Activated T-cell treated with anti-CD3 and anti-CD28 coated beads for 1 hour (primary cell): Measurements from ENCODE around the gene TANK.
"Not testable (repeated sequence)": the region's sequence is repeated elsewhere in the genome, so short reads cannot be mapped to it uniquely, and the experiment has no call there.

Experiments used
- DNase-seq: peaks from one replicate; pipeline ENCODE4 v3.0.0-alpha.2; 2020; ENCODE audit warnings: low read depth

Gene TANK

DNA sequence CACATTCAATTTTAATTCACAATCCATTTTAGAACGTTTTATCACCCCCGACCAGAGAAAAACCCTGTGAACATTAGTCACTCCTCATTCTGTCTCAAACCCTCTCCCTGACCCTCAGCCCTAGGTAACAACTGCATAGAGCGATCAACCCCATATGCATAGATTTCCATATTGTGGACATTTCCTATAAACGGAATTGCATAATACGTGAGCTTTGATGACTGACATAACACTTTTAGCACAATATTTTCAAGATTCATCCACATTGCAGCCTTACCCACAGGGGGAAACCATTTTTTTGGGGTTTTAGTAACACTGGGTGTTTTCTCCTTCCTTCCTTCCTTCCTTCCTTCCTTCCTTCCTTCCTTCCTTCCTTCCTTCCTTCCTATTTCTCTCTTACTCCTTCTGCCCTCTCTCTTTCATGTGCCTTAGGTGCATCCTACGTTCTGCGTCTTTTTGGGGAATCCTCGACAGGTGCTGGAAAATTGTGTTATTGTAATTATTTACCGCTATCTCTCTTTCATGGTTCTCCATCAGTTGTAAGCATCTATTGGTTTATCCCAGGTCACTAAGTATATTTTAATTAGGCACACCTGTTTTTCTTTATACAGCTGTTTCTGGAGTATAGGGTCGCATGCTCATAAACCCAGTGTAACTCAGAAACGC, 118.5 kb downstream of the TANK start:
- peak; percentile 11 for DNase-seq

GRCh38 chr2:161279230-161279815, 119.1 kb downstream of the TANK start:
- DNase-seq: not testable (repeated sequence)

DNA sequence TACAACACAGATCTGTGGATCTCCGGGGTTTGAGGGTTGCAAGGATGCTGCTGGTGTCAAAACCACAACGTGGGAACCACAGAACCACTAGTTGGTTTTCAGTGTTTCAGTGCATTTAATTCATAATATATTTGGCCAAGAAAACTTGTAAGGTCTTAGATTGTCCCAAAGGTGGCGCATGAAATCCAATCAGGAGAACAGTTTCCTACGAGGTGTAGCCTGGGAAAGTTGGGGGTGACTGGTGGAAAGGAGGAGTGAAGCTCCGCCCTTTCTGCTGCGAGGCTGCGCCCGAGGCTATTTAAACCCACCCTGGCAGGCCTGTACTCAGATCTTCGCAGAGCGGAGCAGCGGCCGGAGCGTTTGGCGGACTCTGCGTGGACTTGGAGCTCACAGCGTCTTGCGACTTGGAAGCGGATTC, 120.7 kb downstream of the TANK start:
- DNase-seq: peak; percentile 35

DNA sequence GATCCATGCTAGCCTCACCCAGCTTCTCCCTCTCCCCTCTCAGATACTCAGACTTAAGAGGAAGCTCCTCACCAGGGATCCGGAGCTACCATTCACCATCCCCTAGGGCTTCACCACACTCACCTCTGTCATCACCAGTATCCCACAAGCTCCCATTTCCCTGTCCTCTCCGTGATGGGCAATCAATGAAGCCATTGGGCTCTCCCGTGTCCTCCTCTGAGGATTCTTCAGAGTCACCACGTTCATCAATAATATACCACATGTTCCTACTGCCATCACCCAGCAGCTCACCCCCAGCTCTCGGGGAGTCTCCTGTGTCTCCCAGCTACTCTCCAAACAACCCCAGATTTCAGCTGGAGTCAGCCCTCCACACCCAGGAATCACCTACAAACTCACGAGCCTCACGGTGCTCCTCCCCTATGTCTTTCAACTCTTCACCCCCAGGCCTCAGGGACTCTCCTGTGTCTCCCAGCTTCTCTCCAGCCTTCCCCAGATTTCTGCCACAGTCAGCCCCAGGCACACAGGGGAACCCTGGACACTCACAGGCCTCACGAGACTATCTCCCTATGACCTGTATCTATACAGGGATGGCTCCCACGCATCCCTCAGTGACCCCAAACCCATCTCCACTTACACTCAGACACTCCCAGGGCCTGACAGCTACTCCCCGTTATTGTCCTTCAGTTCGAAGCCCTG, 121.5 kb downstream of the TANK start:
- DNase-seq: not testable (repeated sequence)

GRCh38 chr2:161282311-161282644, 122.0 kb downstream of the TANK start:
- DNase-seq: not testable (repeated sequence)

- DNase-seq: no peak
Observed at GRCh38 chr2:161283926-161284325, 123.7 kb downstream of the TANK start.
